Testis (tissue), 3 donors: ENCODE data around the gene SEPTIN2. TPM values are rescaled to one million over a fixed set of nuclear protein-coding genes. Genes with fewer than 3 reads are reported as not detected.

Experiments used
- DNase-seq: peaks from one replicate; pipeline ENCODE4 v3.0.0-alpha.2; 2019
- H3K27ac ChIP-seq, 2 donors: fragments of 200-600 bp; sonication (generic); one replicate each; pipeline ENCODE4 v1.5.1; 2019
- H3K27me3 ChIP-seq: fragments of 200-600 bp; sonication (generic); one replicate; pipeline ENCODE4 v1.5.1; 2019
- H3K36me3 ChIP-seq: fragments of 200-600 bp; sonication (generic); one replicate; pipeline ENCODE4 v1.5.1; 2017; ENCODE audit warnings: low read depth; ENCODE audit errors: missing control alignments
- H3K4me1 ChIP-seq: fragments of 200-600 bp; sonication (generic); one replicate; pipeline ENCODE4 v1.5.1; 2019
- H3K4me3 ChIP-seq, 2 donors: fragments of 200-600 bp; sonication (generic); one replicate each; pipeline ENCODE4 v1.5.1; 2017 to 2019
- H3K9me3 ChIP-seq: fragments of 200-600 bp; sonication (generic); one replicate; pipeline ENCODE4 v1.5.1; 2017
- POLR2A ChIP-seq: fragments of 450-650 bp; IDR thresholded peaks from one replicate; pipeline ENCODE4 v1.6.1; 2017; ENCODE audit warnings: antibody characterized with exemption, mild to moderate bottlenecking, moderate library complexity
- WGBS, 2 donors: methylation state at CpG; one replicate each; pipeline ENCODE4 v1.1.5; 2018; 5-methylcytosine and 5-hydroxymethylcytosine counted together
- intact Hi-C: fragments of 100-400 bp; cut with DNase I; formaldehyde crosslinking; loops from one replicate; pipeline ENCODE4 v1.15.1; 2023; ENCODE audit warnings: low total_unique reads
- polyA plus RNA-seq: library from polyadenylated mRNA; stranded (reverse); fragments of 350-450 nt; fragmentation: Illumina TruSeq; extraction: RNeasy Lipid Tissue Mini Kit (QIAGEN cat#74804); gene quantifications from one replicate; pipeline ENCODE4 v1.2.3, GENCODE V29; 2014; ENCODE audit warnings: low read depth, low replicate concordance; ENCODE audit not compliant: insufficient read depth
- total RNA-seq, 2 donors: library from RNA; depleted of rRNA; stranded (reverse); fragments of >200 nt; gene quantifications; one replicate each; pipeline ENCODE4 v1.2.3, GENCODE V29; 2016
- TF ChIP-seq, protein P1 (sequence below), 3 experiments: fragments of 450-650 bp in 2 of 3; fragments of 200-600 bp in 1 of 3; sonication (generic) in 1 of 3; IDR thresholded peaks; one replicate each; pipeline ENCODE4 v1.5.1; 2016 to 2019; ENCODE audit warnings: antibody characterized with exemption in 3 of 3, mild to moderate bottlenecking in 2 of 3, moderate library complexity in 1 of 3

SEPTIN2 gene
- total and polyA plus RNA-seq, 3 donors from 2014 or later = 310 to 365 (median 334) TPM

GRCh38 chr2:241310917-241311566 is 4.7 kb upstream of the SEPTIN2 start:
- H3K27me3 ChIP-seq = no peaks in the 10 kb centered on the region
- H3K9me3 ChIP-seq = no peaks in the 10 kb centered on the region
- TF ChIP-seq POLR2A = no peak
- TF ChIP-seq, protein P1, sequence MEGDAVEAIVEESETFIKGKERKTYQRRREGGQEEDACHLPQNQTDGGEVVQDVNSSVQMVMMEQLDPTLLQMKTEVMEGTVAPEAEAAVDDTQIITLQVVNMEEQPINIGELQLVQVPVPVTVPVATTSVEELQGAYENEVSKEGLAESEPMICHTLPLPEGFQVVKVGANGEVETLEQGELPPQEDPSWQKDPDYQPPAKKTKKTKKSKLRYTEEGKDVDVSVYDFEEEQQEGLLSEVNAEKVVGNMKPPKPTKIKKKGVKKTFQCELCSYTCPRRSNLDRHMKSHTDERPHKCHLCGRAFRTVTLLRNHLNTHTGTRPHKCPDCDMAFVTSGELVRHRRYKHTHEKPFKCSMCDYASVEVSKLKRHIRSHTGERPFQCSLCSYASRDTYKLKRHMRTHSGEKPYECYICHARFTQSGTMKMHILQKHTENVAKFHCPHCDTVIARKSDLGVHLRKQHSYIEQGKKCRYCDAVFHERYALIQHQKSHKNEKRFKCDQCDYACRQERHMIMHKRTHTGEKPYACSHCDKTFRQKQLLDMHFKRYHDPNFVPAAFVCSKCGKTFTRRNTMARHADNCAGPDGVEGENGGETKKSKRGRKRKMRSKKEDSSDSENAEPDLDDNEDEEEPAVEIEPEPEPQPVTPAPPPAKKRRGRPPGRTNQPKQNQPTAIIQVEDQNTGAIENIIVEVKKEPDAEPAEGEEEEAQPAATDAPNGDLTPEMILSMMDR (IDR thresholded peaks at IDR 0.05) = no peak
- no peak overlapping the region for H3K4me3 ChIP-seq
- no peak for DNase-seq
- H3K36me3 ChIP-seq = no peaks in the 10 kb centered on the region
- 90 to 93% methylated on average over 13 of the region's 13 CpGs for WGBS, 2 donors
- no peak overlapping the region for H3K27ac ChIP-seq
- intact Hi-C loops = no loop called here
- H3K4me1 ChIP-seq = peaks cover 4% of the 10 kb centered on the region

DNA sequence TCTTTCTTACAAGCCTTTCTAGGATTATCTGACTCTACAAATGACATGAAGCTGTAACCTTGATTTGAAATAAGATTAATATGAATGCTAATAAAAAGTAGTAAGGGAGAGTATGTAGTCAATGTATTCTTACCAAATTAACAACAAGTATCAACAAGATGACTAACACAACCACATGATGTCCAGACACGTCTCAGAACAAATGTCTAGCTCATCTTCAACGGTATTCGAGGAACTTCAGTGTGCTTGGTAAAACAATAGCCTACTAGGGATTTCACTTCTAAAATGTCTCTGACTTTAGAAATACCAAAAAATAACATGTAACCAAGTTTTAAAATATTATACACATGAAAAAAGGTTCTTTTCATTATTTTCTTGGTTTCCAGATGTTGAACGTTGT is 3.6 kb upstream of the SEPTIN2 start:
- Histone ChIP-seq H3K36me3 (no peaks in the 10 kb centered on the region), H3K27ac (no peak overlapping the region), H3K27me3 (no peaks in the 10 kb centered on the region), H3K4me3 (no peak overlapping the region), H3K4me1 (peaks cover 7% of the 10 kb centered on the region), H3K9me3 (no peaks in the 10 kb centered on the region)
- DNase-seq = no peak
- WGBS, 2 donors = 61 to 73% methylated on average over 4 of the region's 4 CpGs
- intact Hi-C loops = no loop called here
- TF ChIP-seq, protein P1 (IDR thresholded peaks at IDR 0.05) = no peak

GRCh38 chr2:241313543-241314095 is 2.1 kb upstream of the SEPTIN2 start:
- WGBS, 2 donors = 59 to 73% methylated on average over 8 of the region's 8 CpGs
- Histone ChIP-seq H3K27ac (no peak overlapping the region), H3K4me3 (no peak overlapping the region), H3K36me3 (no peaks in the 10 kb centered on the region), H3K4me1 (peaks cover 22% of the 10 kb centered on the region), H3K9me3 (no peaks in the 10 kb centered on the region), H3K27me3 (no peaks in the 10 kb centered on the region)
- DNase-seq = no peak
- intact Hi-C loops = loop anchor here (2.0 kb wide), 1 partner anchor 41 kb away; no protein-coding TSS in a partner anchor
- TF ChIP-seq, protein P1 (IDR thresholded peaks at IDR 0.05) = no peak
- TF ChIP-seq POLR2A = no peak

DNA sequence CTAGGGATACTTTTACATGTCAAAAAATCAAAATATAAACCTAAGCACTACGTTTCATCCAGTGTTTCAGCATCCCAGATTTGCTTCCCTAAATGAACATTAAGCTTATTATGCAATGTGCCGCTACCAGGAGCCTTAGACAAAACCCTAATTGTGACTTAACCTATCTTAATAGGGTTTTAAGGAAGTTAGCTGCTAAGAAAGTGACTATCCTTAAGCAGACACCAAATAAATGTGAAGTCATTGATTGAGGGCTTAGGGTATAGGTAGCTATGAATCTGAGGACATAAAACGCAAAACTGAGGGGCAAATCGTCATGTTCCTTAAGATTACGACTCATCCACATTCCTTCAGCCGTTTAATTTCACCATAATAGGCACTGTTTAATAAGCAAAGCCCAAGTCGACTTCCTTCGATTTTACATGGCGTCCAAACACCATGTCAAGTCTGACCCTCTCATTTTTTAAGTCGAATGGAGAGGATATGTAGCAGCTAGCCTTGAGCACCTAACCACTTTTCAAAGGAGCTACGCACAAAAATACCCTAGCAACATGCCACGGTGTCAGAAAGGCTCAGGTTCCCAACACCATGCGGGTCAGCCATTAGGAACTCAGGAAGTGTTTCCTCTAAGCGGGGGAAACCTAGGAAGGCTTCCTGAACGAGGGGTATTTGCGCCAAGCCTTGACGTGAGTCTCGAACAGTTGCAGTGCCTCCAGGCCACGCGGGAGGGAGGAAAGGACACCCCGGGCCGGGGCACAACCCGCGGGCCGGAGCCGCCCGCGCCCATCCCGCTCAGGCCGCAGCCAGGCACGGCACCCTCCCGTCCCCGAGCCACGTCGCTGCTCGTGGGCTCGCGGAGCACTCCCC is 1.3 kb upstream of the SEPTIN2 start:
- H3K4me3 ChIP-seq = peak overlapping the region; percentile 90 to 94
- H3K27ac ChIP-seq = peak overlapping the region; percentile 98 to 99
- peaks cover 22% of the 10 kb centered on the region for H3K4me1 ChIP-seq
- no peaks in the 10 kb centered on the region for H3K9me3 ChIP-seq
- H3K27me3 ChIP-seq = no peaks in the 10 kb centered on the region
- TF ChIP-seq POLR2A = no peak
- TF ChIP-seq, protein P1 (IDR thresholded peaks at IDR 0.05) = no peak
- intact Hi-C loops = loop anchor here (2.0 kb wide), 1 partner anchor 42 kb away; no protein-coding TSS in a partner anchor
- no peak for DNase-seq
- 3% methylated on average over 31 to 37 of the region's 38 CpGs for WGBS, 2 donors
- no peaks in the 10 kb centered on the region for H3K36me3 ChIP-seq
